Peyer's patch (tissue), 4 donors: ENCODE results near the gene SBF2. TPM values are rescaled to one million over a fixed set of nuclear protein-coding genes. Genes with fewer than 3 reads are reported as not detected.

Experiments
- DNase-seq, 3 donors: peaks; one replicate each; pipeline ENCODE4 v3.0.0-alpha.2; 2017 to 2019
- H3K27ac ChIP-seq, 4 donors: fragments of 200-600 bp; sonication (generic); one replicate each; pipeline ENCODE4 v1.5.1; 2016 to 2019
- H3K27me3 ChIP-seq, 2 donors: fragments of 200-600 bp; sonication (generic); one replicate each; pipeline ENCODE4 v1.5.1; 2019
- H3K36me3 ChIP-seq, 3 donors: fragments of 200-600 bp; sonication (generic); one replicate each; pipeline ENCODE4 v1.5.1; 2016 to 2019
- H3K4me1 ChIP-seq, 4 donors: fragments of 200-600 bp; sonication (generic); one replicate each; pipeline ENCODE4 v1.5.1; 2016 to 2019
- H3K4me3 ChIP-seq, 4 donors: fragments of 200-600 bp; sonication (generic); 1 replicate in 3 of 4; 2 replicates in 1 of 4; pipeline ENCODE4 v1.5.1; 2016 to 2019; ENCODE audit warnings: mild to moderate bottlenecking in 1 of 4
- H3K9me3 ChIP-seq, 4 donors: fragments of 200-600 bp; sonication (generic); one replicate each; pipeline ENCODE4 v1.5.1; 2016 to 2019; ENCODE audit warnings: mild to moderate bottlenecking in 1 of 4
- CTCF ChIP-seq, 6 experiments: fragments of 450-650 bp in 4 of 6; fragments of 200-600 bp in 2 of 6; sonication (generic) in 1 of 6; IDR thresholded peaks; one replicate each; pipeline ENCODE4 v1.5.1; 2017 to 2019; ENCODE audit warnings: antibody characterized with exemption in 6 of 6, mild to moderate bottlenecking in 3 of 6, moderate library complexity in 1 of 6
- POLR2A ChIP-seq, 2 donors: fragments of 450-650 bp; IDR thresholded peaks; one replicate each; pipeline ENCODE4 v1.5.1; 2017; ENCODE audit warnings: antibody characterized with exemption in 2 of 2, mild to moderate bottlenecking in 2 of 2, moderate library complexity in 2 of 2
- total RNA-seq, 4 donors: library from RNA; depleted of rRNA; stranded (reverse); fragments of >200 nt; gene quantifications; one replicate each; pipeline ENCODE4 v1.1.0, GENCODE V29; 2016

Gene SBF2
- total RNA-seq, 4 donors from 2014 or later: 52.7 to 70.1 (median 56.7) TPM

DNA sequence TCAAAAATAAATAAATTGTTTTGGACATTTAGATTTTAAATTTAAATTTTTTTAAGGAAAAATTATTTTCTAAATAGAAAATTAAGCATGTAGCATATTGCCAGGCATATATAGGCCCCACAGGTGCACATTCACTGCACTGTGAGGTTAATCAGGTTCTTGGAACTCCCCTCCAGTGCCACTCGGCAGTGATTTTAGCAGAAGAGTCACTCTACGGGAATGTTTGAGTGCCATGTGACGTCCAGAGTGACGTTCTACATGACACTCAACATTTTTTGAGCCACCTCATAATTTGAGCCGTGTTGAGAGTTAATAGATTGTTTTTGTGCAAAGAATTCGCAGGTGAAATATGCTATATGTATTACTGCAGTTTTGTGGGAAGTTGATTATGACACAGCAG, 552.8 kb downstream of the SBF2 start:
- Histone ChIP-seq H3K4me3 (no peak overlapping the region), H3K36me3 (peaks cover 0 to 26% (median 0%) of the 10 kb centered on the region in 3 donors), H3K27me3 (no peaks in the 10 kb centered on the region), H3K4me1 (peaks cover 0 to 14% (median 7%) of the 10 kb centered on the region in 4 donors), H3K9me3 (no peaks in the 10 kb centered on the region), H3K27ac (peak overlapping the region in 1 of 4 donors; percentile 12)
- no peak for DNase-seq
- TF ChIP-seq CTCF (IDR thresholded peaks at IDR 0.05): no peak
- TF ChIP-seq POLR2A (IDR thresholded peaks at IDR 0.05): no peak

DNA sequence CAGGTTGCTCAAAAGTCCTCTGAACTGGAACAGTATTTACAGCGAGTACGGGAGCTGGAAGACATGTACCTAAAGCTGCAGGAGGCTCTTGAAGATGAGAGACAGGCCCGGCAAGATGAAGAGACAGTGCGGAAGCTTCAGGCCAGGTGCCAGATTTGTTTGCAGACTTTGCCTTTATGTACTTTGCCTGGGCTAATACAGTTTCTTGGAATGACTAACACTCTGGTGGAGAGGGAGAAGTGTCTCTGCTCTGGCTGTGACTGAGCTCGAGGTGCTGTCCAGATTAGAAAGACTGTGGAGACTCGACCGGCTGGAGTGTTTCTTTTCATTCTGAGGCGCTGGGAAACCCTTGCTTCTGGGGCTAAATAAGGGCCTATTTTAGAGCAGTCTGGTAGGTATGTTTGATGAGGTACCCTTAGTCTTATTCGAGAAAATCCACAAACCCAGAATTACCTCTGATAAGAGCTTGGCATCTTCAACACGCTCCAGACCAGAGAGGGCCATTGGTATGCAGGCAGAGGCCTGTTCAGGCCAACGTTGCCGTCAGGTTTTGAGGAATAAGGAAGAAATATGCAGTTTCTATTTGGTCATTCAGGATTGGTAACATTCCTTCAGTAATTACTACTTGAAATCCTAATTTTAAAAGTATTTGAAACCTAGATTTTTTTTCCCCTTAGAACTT, 553.7 kb downstream of the SBF2 start:
- peak in 2 of 3 donors; percentile 59 to 82 for DNase-seq
- Histone ChIP-seq H3K27ac (peak overlapping the region in 3 of 4 donors; percentile 14 to 75 (median 59)), H3K27me3 (no peaks in the 10 kb centered on the region), H3K4me3 (no peak overlapping the region), H3K9me3 (no peaks in the 10 kb centered on the region), H3K4me1 (peaks cover 0 to 13% (median 6%) of the 10 kb centered on the region in 4 donors), H3K36me3 (peaks cover 0 to 26% (median 0%) of the 10 kb centered on the region in 3 donors)
- TF ChIP-seq CTCF (IDR thresholded peaks at IDR 0.05): no peak
- TF ChIP-seq POLR2A (IDR thresholded peaks at IDR 0.05): no peak

- peaks cover 0 to 26% (median 0%) of the 10 kb centered on the region in 3 donors for H3K36me3 ChIP-seq
Measured at GRCh38 chr11:9739123-9739900, 554.7 kb downstream of the SBF2 start.

DNA sequence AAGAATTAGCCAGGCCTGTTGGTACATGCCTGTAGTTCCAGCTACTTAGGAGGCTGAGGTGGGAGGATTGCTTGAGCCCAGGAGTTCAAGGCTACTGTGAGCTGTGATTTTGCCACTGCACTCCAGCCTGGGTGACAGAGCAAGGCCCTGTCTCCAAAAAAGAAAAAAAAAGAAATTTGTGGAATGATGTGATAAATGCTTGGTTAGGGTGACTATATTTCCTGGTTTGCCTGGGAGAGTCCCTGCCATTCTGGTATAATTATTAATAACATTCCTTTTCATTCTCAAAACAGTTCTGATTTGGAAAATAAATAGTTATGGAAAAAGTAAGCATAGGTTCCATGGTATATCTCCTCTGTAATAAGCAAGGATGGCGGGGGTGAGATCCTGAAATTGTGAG, 555.3 kb downstream of the SBF2 start:
- Histone ChIP-seq H3K4me3 (no peak overlapping the region), H3K27me3 (no peaks in the 10 kb centered on the region), H3K36me3 (peaks cover 0 to 24% (median 0%) of the 10 kb centered on the region in 3 donors), H3K27ac (peak overlapping the region in 2 of 4 donors; percentile 34 to 75), H3K9me3 (no peaks in the 10 kb centered on the region), H3K4me1 (peaks cover 0 to 13% (median 6%) of the 10 kb centered on the region in 4 donors)
- DNase-seq: no peak
- no peak for TF ChIP-seq POLR2A (IDR thresholded peaks at IDR 0.05)
- no peak for TF ChIP-seq CTCF (IDR thresholded peaks at IDR 0.05)

More at GRCh38 chr11:9739123-9739900, 554.7 kb downstream of the SBF2 start:
- no peaks in the 10 kb centered on the region for H3K9me3 ChIP-seq
- TF ChIP-seq CTCF (IDR thresholded peaks at IDR 0.05) (no peak), POLR2A (IDR thresholded peaks at IDR 0.05) (no peak)
- H3K27me3 ChIP-seq: no peaks in the 10 kb centered on the region
- H3K4me3 ChIP-seq: no peak overlapping the region
- H3K4me1 ChIP-seq: peaks cover 0 to 13% (median 6%) of the 10 kb centered on the region in 4 donors
- H3K27ac ChIP-seq: peak overlapping the region in 2 of 4 donors; percentile 42 to 75
- no peak for DNase-seq

DNA sequence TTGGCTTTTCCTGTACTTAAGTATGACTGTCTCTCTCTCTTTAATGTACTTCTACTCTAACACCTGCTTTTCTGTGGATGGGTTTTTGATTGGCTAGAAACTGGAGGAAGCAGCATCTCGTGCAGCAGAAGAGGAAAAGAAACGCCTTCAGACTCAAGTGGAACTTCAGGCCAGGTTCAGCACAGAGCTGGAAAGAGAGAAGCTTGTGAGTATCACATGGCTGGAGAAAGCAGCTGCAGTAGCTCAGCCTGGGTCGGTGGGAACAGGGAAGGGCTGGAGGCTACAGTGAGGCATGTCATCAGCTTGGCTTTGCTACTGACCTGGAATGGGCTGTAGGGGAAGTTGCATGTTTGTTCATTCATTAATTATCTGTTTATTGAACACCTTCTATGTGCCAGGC, 555.9 kb downstream of the SBF2 start:
- peak in 2 of 3 donors; percentile 56 to 66 for DNase-seq
- peaks cover 0 to 30% (median 0%) of the 10 kb centered on the region in 3 donors for H3K36me3 ChIP-seq

More for the DNA sequence above, 555.9 kb downstream of the SBF2 start:
- Histone ChIP-seq H3K4me1 (peaks cover 0 to 13% (median 6%) of the 10 kb centered on the region in 4 donors), H3K4me3 (no peak overlapping the region), H3K27ac (peak overlapping the region in 2 of 4 donors; percentile 34 to 75), H3K27me3 (no peaks in the 10 kb centered on the region), H3K9me3 (no peaks in the 10 kb centered on the region)
- no peak for TF ChIP-seq CTCF (IDR thresholded peaks at IDR 0.05)
- TF ChIP-seq POLR2A (IDR thresholded peaks at IDR 0.05): no peak
